Coronary artery (tissue), 2 donors: ENCODE measurements around the gene OR2AJ1.
A peak's percentile ranks its signal among the peaks of the same experiment; 100 is the strongest.
"Not testable (repeated sequence)": the region's sequence is repeated elsewhere in the genome, so short reads cannot be mapped to it uniquely, and the experiment has no call there.

Experiments
- DNase-seq: peaks from one replicate; pipeline ENCODE4 v3.0.0-alpha.2; 2017; ENCODE audit warnings: low spot score
- H3K27ac ChIP-seq, 2 donors: fragments of 200-600 bp; sonication (generic); one replicate each; pipeline ENCODE4 v1.5.1; 2016 to 2019
- H3K4me3 ChIP-seq: fragments of 200-600 bp; sonication (generic); 2 replicates; pipeline ENCODE4 v1.5.1; 2016; ENCODE audit warnings: mild to moderate bottlenecking, moderate library complexity
- CTCF ChIP-seq: fragments of 200-600 bp; sonication (generic); IDR thresholded peaks from one replicate; pipeline ENCODE4 v1.5.1; 2019; ENCODE audit warnings: antibody characterized with exemption

OR2AJ1 gene

DNA sequence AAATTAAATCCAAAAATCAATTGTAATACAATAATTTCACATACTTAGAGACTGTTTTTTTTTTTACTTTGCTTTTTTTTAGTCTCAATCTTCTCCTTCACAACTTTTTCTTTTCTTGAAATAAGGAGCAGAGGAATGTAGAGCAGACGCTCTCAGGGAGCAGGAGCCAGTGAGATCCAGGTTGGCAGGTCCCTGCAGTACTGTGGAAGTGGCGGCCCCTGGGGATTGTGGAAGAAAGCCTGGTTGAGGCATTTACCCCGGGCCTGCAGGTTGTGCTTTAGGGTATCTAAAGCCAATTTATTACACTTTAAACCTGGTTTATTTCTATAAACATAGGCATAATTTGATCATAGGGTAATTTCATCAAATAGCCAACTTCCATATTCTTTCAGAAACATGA is 748 bp upstream of the OR2AJ1 start:
- TF ChIP-seq CTCF, result no peak
- Histone ChIP-seq H3K4me3 (no peak overlapping the region), H3K27ac (no peak overlapping the region)
- no peak for DNase-seq

GRCh38 chr1:247933989-247934388 is 9.3 kb downstream of the OR2AJ1 start:
- DNase-seq, result no peak
- no peak overlapping the region for H3K4me3 ChIP-seq
- no peak for TF ChIP-seq CTCF
- H3K27ac ChIP-seq, result no peak overlapping the region

DNA sequence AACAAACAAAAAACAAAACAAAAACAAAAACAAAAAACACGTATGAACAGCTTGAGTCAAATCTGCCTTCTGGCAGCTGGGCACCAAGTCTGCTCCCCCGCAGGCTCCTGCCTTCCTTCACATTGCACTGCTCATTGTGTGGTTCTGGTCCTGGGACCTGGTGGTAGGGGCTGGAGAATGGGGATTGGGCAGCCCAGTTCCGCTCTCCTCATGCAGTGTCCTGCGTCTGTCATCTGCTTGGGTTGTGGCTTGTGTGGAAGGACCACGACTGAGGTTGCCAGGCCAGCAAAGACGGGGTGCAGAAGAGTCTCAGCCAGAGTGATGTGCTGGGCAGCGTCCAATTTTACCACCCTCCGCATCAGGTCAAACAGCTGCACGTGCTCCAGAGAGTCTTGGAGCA is 11.1 kb downstream of the OR2AJ1 start:
- TF ChIP-seq CTCF, result no peak
- Histone ChIP-seq H3K4me3 (no peak overlapping the region), H3K27ac (no peak overlapping the region)
- DNase-seq, result no peak

DNA sequence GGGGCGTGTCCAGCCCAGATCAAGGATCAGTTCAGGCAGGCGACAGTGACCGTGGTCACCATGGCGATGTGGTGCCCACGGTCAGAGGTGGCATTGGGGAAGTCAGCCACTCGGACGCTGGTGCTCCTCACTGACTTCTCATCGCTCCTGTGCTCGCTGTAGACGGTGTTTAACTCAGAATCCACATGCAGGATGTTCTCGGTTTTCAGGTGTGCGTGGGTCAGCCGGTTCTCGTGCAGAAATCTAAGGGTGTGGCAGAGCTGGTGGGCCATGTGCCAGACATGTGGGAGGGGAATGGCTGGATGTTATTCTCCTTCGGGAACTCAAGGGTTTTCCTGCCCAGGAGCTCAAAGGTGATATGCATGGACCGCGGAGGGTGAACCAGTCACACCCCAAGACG is 11.7 kb downstream of the OR2AJ1 start:
- DNase-seq, result no peak
- Histone ChIP-seq H3K4me3 (no peak overlapping the region), H3K27ac (no peak overlapping the region)
- TF ChIP-seq CTCF, result no peak

- H3K4me3 ChIP-seq, result peak overlapping the region; percentile 60
- not testable (repeated sequence) for H3K27ac ChIP-seq, DNase-seq
These were observed 12.5 kb downstream of the OR2AJ1 start for GRCh38 chr1:247936965-247937734.

GRCh38 chr1:247942624-247943023 is 17.9 kb downstream of the OR2AJ1 start:
- no peak for DNase-seq
- Histone ChIP-seq H3K27ac (no peak overlapping the region), H3K4me3 (no peak overlapping the region)
- TF ChIP-seq CTCF, result no peak

DNA sequence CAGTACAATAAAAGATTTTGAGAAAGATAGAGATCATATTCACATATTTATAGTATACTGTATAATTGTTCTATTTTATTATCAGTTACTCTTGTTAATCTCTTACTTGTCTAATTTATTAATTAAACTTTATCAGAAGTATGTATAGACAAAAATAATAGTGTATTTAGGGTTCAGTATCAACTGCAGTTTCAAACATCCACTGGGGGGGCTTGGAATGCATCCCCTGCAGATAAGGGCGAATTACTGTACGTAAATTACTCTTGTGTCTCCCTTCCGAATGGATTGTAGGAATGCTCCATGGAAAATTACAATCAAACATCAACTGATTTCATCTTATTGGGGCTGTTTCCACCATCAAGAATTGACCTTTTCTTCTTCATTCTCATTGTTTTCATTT is 23.9 kb downstream of the OR2AJ1 start, which contains the start of gene OR2L8:
Gene OR2L8 (plus strand): TSS at position 301 of the 400 bp plus-strand sequence. CDS start 0 bp downstream, at position 301.
- no peak within 1 kb of the TSS for H3K27ac ChIP-seq
- no peak for TF ChIP-seq CTCF
- H3K4me3 ChIP-seq, result no peak within 1 kb of the TSS
- no peak for DNase-seq
